ENCODE results near the gene SDC3. TPM values are rescaled to one million over a fixed set of nuclear protein-coding genes. Genes with fewer than 3 reads are reported as not detected.
"Not testable (repeated sequence)": the region's sequence is repeated elsewhere in the genome, so short reads cannot be mapped to it uniquely, and the experiment has no call there.

SDC3 gene, protein sequence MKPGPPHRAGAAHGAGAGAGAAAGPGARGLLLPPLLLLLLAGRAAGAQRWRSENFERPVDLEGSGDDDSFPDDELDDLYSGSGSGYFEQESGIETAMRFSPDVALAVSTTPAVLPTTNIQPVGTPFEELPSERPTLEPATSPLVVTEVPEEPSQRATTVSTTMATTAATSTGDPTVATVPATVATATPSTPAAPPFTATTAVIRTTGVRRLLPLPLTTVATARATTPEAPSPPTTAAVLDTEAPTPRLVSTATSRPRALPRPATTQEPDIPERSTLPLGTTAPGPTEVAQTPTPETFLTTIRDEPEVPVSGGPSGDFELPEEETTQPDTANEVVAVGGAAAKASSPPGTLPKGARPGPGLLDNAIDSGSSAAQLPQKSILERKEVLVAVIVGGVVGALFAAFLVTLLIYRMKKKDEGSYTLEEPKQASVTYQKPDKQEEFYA
- 42.3 TPM for polyA plus RNA-seq (ENCODE audit: insufficient read length)

GRCh38 chr1:30908696-30909364, at the start of gene SDC3:
Gene SDC3, minus strand, starts transcription at chr1:30908758. Its CDS starts 172 bp downstream, at chr1:30908586.
- no peak for DNase-seq (ENCODE audit: low read depth)

DNA sequence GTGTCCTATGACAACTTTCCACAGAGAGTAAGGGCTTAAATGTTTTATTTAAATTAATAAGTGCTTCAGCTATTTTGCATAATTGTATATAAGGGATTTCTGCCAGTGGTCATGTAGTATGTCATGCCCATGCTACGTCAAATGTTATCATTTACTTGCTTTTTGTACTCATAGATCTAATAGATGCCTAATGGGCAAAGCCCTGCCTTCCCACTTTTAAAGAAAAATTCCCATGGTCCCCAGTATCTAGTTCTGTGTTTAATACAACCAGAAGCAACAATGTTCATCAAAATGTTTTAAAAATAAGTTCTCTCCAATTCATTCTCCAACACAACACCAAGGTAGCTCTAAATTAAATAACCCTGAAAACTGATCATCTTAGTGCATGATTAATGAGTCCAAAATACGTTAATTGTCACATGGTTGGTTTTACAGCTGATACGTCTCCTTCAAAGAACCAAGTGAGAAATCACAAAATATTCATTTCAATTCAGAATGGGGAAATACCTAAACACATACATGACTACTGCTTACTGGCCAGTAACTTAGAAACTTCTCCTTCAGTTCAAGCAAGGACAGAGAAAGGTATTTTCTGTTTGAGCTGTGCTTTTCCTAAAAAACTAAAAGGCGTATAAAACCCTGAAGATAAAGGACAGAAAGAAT, 49.1 kb upstream of the SDC3 start:
- DNase-seq (ENCODE audit: low read depth), result no peak

- no peak for DNase-seq (ENCODE audit: low read depth)
These were observed 47.0 kb upstream of the SDC3 start for GRCh38 chr1:30955448-30956015.

- no peak for DNase-seq (ENCODE audit: low read depth)
These were observed 45.1 kb upstream of the SDC3 start for GRCh38 chr1:30953685-30954084.

GRCh38 chr1:30952098-30952497, 43.5 kb upstream of the SDC3 start:
- DNase-seq (ENCODE audit: low read depth), result no peak

DNA sequence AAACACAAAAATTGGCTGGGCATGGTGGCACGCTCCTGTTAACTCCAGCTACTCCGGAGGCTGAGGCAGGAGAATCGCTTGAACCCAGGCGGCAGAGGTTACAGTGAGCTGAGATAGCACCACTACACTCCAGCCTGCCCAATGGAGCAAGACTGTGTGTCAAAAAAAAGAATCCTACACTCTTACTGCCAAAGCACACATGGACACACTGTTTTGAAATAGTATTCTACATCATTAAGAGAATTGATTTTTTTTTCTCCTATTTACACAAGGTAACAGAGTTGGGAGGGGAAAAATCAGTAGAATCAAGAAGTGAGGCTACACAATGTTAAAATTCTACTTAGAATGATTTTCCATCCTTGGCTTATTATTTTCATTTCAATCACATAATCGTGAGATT, 42.1 kb upstream of the SDC3 start:
- no peak for DNase-seq (ENCODE audit: low read depth)

- no peak for DNase-seq (ENCODE audit: low read depth)
These were observed 41.5 kb upstream of the SDC3 start for GRCh38 chr1:30950053-30950452.

- DNase-seq (ENCODE audit: low read depth), result not testable (repeated sequence)
These were observed 40.9 kb upstream of the SDC3 start for GRCh38 chr1:30949487-30949838.

DNA sequence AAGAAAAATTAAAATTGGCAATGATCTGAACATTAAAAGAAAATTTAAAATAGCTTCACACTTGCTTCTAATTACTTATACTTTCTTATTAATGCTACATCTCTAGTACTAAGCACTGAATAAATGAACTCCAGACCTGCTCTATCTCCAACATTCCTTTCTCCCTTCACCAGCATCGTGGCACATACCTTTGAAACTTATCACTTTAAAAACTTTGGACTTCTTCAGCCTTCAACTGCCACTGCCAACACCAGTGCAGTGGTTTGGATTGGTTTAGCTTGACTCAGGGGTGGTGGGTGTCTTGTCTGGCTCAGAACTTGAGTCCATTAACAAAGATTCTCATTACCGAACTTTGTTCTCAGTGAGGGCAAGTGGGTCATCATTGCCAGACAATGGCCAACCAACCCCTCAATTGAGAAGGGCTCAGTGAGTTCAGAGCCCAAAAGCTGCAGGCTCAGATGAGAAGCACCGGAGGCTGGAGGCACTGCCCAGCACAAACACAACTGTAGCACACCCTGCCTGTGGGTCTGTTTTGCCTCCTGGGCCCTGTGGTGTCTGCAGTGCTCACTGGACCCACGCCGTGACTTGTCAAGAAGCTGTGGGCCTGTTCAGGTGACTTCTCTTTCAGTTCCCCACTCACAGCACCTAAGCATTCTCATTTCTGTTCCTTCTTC, 40.4 kb upstream of the SDC3 start:
- DNase-seq (ENCODE audit: low read depth), result not testable (repeated sequence)

- DNase-seq (ENCODE audit: low read depth), result no peak
These were observed 39.7 kb upstream of the SDC3 start for GRCh38 chr1:30948278-30948677.

DNA sequence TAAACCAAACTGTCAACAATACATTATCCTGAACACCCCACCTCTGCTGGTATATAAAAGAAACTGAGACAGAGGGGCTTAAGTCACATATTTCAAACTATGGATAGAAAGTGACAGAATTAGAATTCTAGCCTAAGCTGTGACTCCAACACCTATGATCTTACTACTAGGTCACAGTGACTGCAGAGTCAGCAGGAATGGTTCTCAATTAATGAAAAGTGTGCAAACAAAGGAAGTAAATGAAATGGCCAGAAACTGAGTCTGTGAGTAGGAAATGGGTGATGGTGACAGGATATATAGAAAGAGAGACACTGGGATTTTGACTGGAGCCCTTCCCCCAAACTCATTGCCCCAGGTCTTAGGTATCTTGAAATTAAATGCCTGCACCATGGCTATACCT, 38.7 kb upstream of the SDC3 start:
- DNase-seq (ENCODE audit: low read depth), result no peak

DNA sequence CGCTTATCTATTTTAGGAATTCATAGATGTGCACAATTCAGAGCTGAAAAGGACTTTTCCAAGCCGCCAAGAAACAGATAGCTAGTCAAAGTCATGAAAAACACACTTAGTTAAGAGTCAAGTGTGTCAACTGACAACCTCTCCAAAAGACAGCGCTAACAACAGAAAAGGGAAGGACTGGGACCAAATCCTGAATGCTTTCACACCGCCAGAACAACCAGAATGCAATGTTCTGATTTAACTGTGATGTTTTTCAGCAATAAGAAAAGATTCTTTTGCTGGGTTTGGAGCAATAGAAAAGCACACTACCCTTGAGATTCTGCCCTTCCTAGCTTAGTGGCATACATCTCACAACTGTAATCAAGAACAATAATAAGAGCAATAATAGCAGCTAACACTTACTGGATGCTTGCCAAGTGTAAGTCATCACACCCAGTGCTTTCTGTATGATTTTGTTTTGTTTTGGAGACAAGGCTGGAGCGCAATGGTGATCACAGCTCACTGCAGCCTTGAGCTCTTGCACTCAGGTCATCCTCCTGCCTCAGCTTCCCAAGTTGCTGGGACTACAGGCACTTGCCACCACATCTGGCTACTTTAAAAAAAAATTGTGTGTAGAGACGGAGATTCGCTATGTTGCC, 33.9 kb upstream of the SDC3 start:
- no peak for DNase-seq (ENCODE audit: low read depth)

- DNase-seq (ENCODE audit: low read depth), result no peak
These were observed 32.0 kb upstream of the SDC3 start for GRCh38 chr1:30940541-30940940.

- DNase-seq (ENCODE audit: low read depth), result no peak
These were observed 28.1 kb upstream of the SDC3 start for GRCh38 chr1:30936541-30937171.

GRCh38 chr1:30935758-30936157, 27.2 kb upstream of the SDC3 start:
- DNase-seq (ENCODE audit: low read depth), result not testable (repeated sequence)

DNA sequence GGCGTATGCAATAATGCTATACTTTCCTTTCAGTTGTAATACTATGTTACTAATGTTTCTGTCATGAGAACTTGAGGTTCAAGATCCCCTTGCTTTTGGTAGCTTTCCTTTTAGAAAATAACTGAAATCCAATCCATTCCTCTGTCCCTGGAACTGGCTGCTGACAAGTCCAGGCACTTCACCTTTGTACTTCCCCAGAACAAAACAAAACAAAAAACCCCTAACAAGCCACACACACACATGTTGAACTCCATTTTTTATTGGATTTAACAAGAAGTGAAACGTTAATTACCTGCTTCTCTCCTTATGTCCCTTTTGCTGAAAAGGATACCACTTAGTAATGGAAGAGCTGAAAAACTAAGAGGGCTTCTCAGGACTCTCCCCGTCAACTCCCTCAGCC, 26.1 kb upstream of the SDC3 start:
- DNase-seq (ENCODE audit: low read depth), result no peak

GRCh38 chr1:30933874-30934252, 25.3 kb upstream of the SDC3 start:
- DNase-seq (ENCODE audit: low read depth), result no peak

DNA sequence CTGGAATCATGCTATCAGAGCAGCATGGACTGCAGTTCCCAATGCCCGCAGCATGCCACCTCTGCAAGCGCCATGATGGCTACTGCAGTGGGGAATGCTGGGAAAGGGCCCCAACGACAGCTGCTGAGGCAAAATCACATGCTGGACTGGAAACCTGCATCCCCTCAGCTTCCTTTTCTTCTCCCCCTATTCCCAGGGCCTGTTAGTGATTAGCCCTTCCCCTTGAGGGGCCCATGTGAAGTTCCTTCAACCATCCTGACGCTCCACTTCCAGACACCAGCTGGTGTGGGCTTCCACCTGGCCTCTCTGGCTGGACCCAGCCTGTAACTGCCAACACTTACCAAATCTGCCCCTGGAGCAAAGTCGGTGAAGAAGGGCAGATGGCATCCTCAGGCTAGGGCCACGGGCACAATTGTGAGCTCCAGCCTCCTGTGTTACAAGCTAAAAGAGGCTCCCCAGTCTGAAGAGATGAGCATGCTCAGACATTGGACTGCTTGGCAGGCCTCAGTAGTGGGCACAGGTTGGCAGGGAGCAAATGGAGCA, 22.1 kb upstream of the SDC3 start:
- no peak for DNase-seq (ENCODE audit: low read depth)

- DNase-seq (ENCODE audit: low read depth), result no peak
These were observed 21.5 kb upstream of the SDC3 start for GRCh38 chr1:30929944-30930525.

Data from forelimb muscle (tissue), 1 donor.